GM18868 (cell line): ENCODE measurements around the gene PLXNB2.

ENCODE experiments used
- ATAC-seq: cut with Tn5 transposase; IDR thresholded peaks from one replicate; pipeline ENCODE4 v1.9.1; 2021; ENCODE audit warnings: mild to moderate bottlenecking, moderate library complexity; ENCODE audit not compliant: unreplicated experiment

Gene PLXNB2

DNA sequence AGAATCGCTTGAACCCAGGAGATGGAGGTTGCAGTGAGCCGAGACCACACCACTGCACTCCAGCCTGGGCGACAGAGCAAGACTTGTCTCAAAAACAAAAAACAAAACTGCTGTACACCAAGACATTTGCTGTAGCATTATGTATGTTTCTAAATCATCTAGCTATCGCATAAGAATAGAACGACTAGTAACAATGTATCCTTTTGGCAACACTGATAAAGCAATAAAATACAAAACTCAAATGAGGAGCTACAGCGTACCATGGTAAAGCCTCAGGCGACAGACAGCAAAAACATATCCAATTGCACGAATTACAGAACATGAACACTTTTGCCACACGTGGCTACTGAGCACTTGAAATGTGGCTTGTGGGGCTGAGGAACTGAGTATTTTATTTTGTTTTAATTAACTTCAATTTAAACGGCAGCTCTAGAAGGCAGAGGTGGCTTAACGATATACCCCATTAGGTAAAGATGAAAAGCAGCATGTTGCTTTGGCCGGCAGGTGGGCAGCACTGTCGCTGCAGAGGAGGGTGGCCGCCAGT, 65.0 kb downstream of the PLXNB2 start:
- no peak for ATAC-seq

DNA sequence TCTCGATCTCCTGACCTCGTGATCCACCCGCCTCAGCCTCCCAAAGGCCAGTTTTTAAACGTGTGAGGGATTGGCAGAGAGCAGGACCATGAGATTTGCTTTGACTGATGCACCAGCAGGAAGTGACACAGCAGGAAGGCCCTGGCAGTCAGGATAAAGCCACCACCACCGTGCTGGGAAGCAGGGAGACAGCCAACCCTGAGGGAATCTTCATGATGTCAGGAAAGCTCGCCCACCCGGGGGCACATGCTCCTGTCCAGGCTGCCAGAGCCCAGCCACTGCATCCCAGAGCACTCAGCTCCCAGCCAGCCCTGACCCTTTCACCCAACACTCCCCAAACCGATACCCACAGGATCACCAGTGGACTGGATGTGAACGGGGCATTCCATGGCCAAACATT, 68.7 kb downstream of the PLXNB2 start:
- no peak for ATAC-seq

DNA sequence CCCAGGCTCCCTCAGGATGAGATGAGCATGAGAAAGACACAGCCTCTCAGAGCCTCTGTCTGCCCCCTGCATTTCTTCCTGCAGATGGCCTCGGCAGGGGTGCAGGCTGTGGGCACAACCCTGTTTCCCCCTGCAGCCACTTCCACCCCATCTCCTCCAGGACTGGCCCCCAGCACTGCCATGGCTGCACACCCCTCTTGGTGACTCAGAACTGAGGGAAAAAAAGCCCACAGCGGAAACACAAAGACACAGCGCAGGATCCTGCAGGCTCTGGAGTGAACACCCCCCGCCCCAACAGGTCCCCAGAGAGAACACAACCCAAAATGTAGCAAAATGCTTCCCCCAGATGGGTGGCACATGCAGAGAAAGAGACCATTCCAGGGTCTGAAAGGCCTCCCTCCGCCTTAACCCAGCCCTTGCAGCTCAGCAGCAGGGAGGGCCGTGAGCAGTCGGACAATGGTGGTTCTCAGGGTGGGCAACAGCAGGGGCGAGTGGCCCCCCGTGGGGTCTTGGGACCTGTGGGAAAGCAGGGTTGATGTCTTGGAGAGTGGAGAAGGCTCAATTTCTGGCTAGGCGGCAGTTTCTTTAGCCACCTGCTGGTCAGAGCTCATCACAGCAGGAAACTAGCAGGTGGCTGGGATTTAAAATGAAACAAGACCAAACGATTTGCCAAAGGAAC, 70.6 kb downstream of the PLXNB2 start:
- no peak for ATAC-seq

DNA sequence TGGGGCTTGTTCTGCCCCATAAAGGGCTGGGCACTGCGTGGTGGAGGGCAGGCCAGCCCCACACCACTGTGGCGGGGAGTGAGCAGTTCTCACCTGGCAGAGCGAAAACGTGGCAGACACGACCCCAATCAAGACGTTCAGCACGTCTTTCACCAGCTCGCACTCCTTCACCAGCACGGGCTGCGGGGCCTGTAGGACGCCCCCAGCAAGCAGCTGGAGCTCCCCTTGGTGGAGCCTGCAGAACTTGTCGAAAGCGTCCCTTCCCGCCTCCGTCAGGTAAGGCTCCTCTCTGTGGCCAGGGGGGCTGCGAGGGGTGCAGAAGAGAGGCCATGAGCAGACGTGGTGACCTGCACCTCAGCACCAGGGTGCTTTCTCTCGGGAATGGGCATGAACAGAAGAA, 74.2 kb downstream of the PLXNB2 start:
- ATAC-seq = no peak

DNA sequence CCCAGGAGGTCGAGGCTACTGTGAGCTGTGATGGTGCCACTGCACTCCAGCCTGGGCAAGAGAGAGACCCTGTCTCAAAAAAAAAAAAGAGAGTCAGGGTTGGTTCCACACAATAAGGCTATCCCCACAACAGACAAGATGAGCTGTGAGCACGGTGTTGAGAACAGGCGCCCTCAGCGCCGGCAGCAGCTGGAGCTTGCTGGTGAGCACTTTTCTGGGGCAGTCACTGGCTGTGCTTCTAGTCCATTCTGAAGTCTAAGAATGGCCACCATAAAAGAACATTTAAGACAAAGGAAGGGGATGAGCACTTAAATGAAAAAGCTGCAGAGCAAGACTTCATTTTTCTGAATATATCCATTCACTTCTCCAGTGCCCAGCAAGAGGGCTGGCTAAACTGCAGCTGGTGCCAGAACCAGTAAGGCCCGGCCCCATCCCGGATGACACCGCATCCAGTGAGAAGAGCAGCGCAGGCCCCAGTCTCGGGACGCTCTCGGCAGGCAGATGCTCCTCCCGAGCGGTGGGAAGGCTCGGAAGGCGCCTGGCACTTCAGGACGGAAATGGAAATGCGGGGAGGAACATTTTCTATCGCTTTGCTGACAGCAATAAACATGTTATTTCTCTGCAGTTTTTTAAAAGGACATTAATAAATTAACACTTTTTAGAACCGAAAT, 74.8 kb downstream of the PLXNB2 start:
- ATAC-seq = no peak

DNA sequence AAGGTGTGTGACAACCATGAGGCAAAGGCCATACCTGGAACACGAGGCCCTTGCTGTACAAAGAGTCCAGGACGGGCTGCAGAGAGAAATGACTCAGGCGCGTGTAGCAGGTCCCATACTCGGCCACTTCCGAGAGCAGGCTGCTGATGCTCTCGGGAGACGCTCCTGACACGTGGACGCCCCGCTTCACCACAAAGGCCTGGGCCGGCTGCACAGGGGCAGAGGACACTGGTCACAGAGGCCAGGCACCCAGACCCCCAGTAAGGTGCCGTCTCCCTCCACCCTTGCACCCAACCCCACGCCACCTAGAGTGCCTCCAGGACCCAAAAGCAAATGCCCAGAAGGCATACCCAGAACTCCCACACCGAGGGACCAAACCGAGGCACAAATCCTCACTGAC, 78.1 kb downstream of the PLXNB2 start:
- no peak for ATAC-seq

DNA sequence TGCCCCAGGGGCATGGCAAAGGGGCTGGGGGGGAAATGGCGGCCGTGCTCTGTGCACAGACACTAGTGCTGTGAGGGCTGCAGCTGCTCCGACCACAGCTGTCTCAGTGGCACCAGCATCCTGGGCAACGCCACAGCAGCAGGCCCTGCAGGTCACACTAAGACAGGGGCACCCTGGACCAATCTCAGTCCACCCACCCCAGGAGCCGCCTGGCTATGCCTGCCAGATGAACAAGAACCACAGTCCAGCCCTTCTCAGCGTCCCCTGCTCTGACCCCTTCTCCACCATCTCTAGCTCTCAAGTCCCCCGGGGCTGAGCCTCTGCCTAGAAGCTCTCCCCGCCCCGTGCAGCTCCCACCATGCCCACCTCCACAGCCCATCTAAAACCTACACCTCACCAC, 79.1 kb downstream of the PLXNB2 start:
- ATAC-seq = no peak

DNA sequence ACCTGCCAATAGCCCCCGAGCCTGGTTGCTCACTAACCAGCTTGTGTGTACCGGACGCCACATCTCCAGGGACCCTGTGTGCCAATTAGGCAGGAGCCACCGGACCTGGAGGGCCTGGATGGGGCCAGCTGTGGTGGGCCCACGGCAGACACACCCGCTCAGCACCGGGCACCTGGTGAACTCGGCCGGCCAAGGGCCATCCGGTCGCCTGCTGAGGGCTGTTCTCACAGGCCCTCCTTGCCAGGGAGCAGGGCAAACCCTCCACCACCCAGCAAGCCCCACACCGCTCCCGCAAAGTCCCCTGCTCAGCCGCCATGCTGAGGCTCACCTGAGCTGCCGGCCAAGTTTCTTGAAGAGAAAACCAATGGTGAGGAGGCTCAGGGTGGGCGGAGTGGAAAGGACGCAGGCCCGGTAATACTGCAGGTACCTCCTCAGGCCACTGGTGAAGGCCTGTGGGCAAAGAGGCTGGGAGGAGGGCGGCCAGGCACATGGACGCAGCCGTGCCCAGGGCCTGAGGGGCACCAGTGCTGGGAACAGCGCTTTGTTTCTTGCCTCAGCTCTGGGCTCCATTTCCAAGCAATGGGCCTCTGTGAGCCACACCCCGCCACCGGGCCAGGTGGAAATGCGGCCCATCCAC, 79.7 kb downstream of the PLXNB2 start:
- no peak for ATAC-seq

DNA sequence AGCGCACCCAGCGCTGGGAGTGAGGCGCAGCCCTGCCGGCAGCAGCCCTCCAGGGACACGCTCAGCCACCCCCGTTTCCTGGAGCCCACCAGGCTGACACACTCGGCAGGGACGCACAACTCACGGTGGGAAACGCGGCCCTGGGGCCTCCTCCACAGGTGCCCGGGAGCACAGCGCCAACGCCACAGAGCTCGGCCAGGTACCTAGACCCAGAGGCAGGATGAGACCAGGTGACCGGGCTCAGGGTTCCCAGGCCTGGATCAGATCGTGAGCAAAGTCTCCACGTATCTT, 80.6 kb downstream of the PLXNB2 start:
- no peak for ATAC-seq

DNA sequence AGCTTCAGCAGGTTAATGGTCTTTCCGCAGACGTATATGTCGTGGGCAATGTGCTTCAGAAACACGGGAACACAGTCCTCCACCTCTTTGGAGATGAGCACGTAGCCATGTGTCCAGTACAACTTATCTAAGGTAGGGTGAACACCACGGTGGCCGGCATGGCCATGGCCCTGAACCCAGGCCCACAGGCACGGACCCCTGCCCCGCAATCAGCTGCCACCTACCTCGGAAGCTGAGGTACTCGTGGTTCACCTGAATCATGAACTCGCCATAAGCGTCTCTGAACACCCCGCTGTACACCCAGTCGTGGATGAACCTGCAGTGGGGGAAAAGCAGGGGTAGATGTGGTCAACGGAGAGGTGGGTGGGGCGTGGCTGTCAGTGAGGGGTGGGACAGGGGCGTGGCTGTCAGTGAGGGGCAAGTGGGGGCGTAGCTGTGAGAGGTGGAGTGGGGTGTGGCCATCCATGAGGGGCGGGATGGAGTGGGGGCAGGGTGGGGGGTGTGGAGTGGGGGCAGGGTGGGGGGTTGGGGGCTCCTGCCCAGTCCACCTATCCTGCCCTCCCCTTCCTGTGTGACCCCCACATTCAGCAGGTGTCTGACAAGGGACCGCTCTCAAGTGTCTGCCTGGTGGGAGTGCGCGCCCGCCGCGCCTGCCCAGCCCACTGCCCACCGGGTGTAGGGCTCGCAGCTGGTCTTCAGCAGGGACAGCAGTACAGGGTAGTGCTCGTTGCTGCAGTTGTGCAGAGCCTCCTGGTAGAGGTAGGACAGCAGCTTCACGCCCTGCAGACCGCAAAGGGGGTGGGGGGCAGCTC, 81.2 kb downstream of the PLXNB2 start:
- ATAC-seq = no peak

DNA sequence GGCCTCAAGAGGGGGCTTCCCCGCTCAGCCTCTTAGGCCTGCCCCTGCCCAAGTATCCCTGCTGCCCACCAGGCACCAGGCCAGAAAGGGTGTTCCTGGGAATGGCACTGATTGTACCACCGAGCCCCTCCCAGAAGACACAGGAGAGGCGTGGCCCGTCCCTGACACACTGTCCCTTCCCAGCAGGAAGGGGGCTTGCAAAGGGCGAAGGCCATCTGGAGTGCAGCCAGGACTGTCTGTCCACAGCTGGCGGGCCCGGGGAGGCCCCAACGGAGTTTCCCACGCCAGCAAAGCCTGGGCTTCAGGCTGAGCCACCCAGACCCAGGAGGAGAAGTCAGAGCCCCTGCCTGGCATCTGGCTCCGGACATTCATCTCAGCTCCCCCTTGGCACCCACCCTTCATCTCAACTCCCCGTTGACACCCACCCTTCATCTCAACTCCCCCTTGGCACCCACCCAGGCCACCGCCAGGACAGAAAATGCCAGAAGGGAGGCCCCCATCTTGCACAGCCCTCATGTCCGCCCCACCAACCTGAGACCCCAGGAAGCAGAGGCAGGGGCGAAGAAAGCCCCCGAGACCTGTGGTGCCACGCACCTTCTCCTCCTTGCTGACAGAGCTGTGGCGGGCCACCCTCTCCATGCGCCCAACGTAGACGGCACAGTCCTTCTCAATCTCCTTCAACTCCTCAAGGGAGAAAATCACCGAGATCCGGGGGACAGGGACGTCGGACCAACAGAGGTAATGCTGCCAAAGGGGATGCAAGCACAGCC, 82.1 kb downstream of the PLXNB2 start:
- no peak for ATAC-seq
